HL-60 (cell line): ENCODE measurements around the gene VSIG1.

ENCODE experiments used
- DNase-seq, 2 experiments: peaks; one replicate each; pipeline ENCODE4 v3.0.0-alpha.2; 2010 to 2020; ENCODE audit warnings: low read depth in 1 of 2, low spot score in 1 of 2
- H3K27ac ChIP-seq: fragments of 250-450 bp; sonication (Bioruptor Pico); replicated peaks from 2 replicates; pipeline ENCODE4 v1.5.1; 2020; ENCODE audit warnings: mild to moderate bottlenecking, moderate library complexity
- H3K27me3 ChIP-seq: fragments of 250-450 bp; sonication (Bioruptor Pico); 2 replicates; pipeline ENCODE4 v1.5.1; 2021; ENCODE audit warnings: mild to moderate bottlenecking, moderate library complexity; ENCODE audit not compliant: insufficient read depth, poor library complexity, severe bottlenecking
- H3K4me3 ChIP-seq: replicated peaks from 2 replicates; pipeline ENCODE4 v1.5.1; 2011; ENCODE audit warnings: mild to moderate bottlenecking, control low read depth, low read length; ENCODE audit not compliant: insufficient read depth
- CTCF ChIP-seq: IDR thresholded peaks from one replicate; pipeline ENCODE4 v1.5.1; 2011; ENCODE audit warnings: low read length, control low read depth, inconsistent platforms; ENCODE audit not compliant: insufficient read depth
- GABPA ChIP-seq: IDR thresholded peaks from 2 replicates; pipeline ENCODE4 v1.6.1; 2012; ENCODE audit warnings: low read depth
- POLR2AphosphoS5 ChIP-seq: IDR thresholded peaks from 2 replicates; pipeline ENCODE4 v1.6.1; 2012; ENCODE audit warnings: low read depth
- REST ChIP-seq: IDR thresholded peaks from 2 replicates; pipeline ENCODE4 v1.6.1; 2012; ENCODE audit warnings: low read depth; ENCODE audit not compliant: insufficient replicate concordance
- SPI1 ChIP-seq: IDR thresholded peaks from 2 replicates; pipeline ENCODE4 v1.6.1; 2012; ENCODE audit warnings: low read depth, mild to moderate bottlenecking, borderline replicate concordance

Gene VSIG1

GRCh38 chrX:108036298-108036973, 8.4 kb upstream of the VSIG1 start:
- DNase-seq: no peak
- H3K27ac ChIP-seq: no peak overlapping the region
- TF ChIP-seq POLR2AphosphoS5 (no peak), REST (no peak), SPI1 (no peak), CTCF (no peak), GABPA (no peak)

GRCh38 chrX:108049649-108050048, 4.8 kb downstream of the VSIG1 start:
- TF ChIP-seq REST (no peak), GABPA (no peak), POLR2AphosphoS5 (no peak), SPI1 (no peak), CTCF (no peak)
- Histone ChIP-seq H3K27me3 (no peaks in the 10 kb centered on the region), H3K4me3 (no peak overlapping the region), H3K27ac (no peak overlapping the region)
- DNase-seq: no peak

More at GRCh38 chrX:108036298-108036973, 8.4 kb upstream of the VSIG1 start:
- Histone ChIP-seq H3K27me3 (peaks cover 2% of the 10 kb centered on the region), H3K4me3 (no peak overlapping the region)

- Histone ChIP-seq H3K27me3 (peaks cover 4% of the 10 kb centered on the region), H3K27ac (no peak overlapping the region), H3K4me3 (no peak overlapping the region)
- no peak for TF ChIP-seq SPI1
- no peak for TF ChIP-seq CTCF
- TF ChIP-seq POLR2AphosphoS5: no peak
- TF ChIP-seq GABPA: no peak
- TF ChIP-seq REST: no peak
- no peak for DNase-seq
Observed at GRCh38 chrX:108053218-108053617, 8.4 kb downstream of the VSIG1 start.
